GM15510 (cell line): ENCODE measurements around the gene SCN4B.

Source experiments
- POLR2A ChIP-seq: IDR thresholded peaks from 3 replicates; pipeline ENCODE4 v1.6.1; 2011; ENCODE audit warnings: borderline replicate concordance; ENCODE audit not compliant: insufficient read length; ENCODE audit errors: extremely low read depth

SCN4B gene

DNA sequence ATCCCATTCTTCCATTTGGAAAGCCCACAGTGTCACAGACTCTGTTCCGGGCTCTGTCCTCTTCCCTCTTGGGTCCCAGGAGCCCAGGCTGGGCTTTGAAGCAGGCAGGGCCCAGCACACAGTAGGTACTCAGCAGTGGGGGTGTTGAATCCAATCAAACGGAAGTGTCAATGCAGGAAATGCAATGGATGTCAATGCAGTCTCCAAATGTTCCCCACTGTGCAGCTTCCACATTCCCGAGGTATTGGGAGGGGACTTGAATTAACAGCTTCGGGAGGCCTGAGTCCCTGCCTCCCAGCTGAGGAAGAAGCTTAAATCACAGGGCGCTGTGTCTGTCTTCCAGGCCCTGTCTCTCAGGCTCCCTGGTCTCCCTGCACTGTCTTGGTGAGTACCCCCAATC is 44.1 kb downstream of the SCN4B start:
- TF ChIP-seq POLR2A: no peak

DNA sequence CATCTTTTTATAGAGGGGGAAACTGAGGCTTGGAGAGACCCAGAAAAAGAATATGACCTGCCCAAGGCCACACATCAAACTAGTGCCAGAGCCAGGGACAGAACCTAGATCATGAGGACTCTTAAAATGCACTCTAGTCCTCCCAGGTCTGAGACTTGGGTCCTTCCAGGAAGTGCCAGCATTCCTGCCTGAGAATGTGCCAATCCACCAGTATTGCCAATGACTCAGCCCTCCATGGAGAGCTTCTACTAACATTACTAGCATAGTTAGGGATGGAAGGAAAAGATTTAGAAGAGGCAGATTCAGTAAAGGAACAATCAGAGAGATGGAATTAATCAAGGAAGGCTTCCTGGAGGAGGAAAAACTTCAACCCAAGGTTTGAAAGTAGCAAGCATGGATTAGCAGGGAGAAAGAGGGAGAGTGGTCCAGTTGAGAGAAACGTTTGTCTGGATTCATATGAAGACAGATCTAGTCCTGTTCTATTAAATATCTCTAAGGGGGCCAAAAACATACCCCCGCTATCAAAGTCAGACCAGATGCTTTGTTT is 45.8 kb downstream of the SCN4B start:
- TF ChIP-seq POLR2A: no peak

DNA sequence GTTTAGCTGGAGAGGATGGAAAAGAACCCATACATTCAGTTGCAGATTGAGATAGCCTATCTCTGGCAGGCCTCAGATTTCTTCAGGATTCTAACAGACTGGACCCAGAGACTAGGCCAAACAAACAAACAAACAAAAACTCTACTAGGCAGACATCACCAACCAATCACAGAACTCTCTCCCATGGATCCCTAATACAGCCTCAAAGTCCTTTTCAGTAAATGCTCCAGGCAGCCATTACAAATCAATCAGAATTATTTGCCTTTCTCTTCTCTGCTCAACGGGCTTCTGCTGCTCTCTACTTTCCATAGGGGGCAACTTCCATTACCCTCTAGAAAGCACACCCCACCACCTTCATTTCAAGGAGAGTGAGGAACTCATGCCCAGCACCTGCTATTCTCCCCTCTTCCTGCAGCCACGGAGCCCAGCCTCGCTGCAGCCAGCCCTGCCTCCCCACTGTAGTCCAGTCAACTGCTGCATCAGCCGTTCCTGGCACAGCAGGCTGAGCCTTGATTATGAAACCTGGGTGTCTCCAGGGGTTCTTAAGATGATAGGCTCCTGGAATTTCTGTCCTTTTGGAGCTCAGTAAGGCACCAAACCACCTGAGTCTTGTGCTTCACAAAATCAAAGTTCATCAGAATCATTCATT is 46.8 kb downstream of the SCN4B start:
- TF ChIP-seq POLR2A: no peak

DNA sequence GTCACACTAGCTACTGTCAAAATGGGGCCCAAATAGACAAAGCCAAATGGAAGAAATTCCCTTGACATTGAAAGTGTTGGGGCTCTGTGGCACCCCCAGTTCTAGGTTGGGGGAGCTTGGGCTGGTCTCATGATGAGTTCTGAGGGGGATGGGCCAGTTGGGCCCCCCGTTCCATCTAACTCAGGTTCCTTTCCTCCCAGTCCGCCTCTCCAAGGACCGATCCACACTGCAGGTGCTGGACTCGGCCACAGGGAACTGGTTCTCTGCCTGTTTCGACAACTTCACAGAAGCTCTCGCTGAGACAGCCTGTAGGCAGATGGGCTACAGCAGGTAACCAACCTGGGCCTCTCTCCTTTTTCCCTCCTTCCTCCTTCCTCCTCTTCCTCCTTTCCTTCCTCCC is 48.1 kb downstream of the SCN4B start:
- no peak for TF ChIP-seq POLR2A

DNA sequence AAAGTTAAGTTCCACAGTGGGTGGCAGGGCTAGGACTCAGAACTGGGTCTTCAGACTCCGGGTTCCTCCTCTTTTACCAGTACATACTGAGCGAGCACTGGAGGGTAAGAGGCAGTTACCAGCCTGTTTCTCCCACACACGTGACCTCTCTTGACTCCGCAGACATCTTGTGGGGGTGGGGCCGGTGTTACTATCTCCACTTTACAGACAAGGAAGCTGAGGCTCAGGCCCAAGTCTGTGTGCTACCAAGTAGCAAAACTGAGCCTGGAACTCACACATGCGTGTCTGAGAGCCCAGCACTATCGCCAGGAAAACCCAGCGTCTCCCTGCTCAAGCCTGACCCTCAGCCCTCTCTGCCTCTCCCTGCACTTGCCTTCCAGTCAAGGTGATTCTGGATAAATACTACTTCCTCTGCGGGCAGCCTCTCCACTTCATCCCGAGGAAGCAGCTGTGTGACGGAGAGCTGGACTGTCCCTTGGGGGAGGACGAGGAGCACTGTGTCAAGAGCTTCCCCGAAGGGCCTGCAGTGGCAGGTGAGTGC is 49.8 kb downstream of the SCN4B start:
- TF ChIP-seq POLR2A: no peak

DNA sequence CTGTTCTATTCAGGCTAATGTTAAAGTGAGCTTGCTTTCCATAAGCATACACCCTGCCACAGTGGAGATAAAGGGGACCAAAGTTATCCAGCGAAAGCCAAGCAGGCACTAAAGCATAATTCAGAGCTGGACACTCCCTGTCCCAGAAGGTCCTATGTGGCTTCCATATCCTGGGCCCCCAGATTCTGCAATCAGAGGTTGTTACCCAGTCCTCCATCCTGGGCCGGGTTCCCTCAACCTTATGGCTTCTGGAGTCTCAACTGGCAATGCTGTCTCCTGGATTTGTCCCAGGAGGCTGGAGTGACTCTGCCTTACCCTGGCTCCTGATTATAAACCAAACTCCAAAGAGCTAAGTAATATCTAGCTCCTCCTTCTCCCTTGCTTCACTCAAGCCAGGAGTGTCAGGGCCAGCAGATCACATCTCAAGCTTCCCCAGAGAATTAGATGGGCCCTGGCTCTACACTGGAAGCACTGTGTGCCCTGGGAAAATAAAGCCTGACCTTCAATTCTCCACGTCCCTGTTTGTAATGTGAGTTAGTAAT is 51.9 kb downstream of the SCN4B start:
- no peak for TF ChIP-seq POLR2A

DNA sequence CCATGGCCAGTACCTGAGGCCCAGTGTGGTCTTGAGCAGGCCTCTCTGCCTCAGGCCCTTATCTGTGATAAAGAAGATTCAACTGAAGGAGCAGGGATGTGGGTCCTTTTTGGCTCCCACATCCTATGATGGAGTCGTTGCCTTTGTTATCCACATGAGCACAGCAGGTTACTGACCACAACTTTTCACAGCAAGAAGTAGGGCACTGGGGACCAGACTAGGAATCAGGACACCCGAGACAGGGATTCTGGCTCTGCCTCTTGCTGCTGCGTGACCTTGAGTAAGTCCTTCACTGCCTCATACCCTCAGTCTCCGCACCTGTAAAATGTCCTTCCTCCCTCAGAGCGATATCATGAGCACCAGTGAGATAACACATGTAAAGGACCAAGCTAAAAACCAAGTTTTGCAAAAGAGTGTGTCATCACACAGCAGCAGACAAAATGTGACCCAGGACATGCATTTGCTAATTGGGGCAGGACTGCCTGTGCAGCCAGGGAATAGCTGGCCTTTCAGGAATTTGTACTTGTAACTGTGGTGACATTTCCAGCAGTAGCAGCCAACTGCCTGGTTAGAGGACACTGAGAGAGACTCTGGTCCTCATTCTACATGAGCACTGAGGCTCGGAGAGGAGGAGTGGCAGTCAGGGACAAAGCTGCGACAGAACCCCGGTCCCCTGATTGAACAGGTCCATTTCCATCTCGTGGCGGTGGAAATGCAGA is 52.6 kb downstream of the SCN4B start:
- no peak for TF ChIP-seq POLR2A

DNA sequence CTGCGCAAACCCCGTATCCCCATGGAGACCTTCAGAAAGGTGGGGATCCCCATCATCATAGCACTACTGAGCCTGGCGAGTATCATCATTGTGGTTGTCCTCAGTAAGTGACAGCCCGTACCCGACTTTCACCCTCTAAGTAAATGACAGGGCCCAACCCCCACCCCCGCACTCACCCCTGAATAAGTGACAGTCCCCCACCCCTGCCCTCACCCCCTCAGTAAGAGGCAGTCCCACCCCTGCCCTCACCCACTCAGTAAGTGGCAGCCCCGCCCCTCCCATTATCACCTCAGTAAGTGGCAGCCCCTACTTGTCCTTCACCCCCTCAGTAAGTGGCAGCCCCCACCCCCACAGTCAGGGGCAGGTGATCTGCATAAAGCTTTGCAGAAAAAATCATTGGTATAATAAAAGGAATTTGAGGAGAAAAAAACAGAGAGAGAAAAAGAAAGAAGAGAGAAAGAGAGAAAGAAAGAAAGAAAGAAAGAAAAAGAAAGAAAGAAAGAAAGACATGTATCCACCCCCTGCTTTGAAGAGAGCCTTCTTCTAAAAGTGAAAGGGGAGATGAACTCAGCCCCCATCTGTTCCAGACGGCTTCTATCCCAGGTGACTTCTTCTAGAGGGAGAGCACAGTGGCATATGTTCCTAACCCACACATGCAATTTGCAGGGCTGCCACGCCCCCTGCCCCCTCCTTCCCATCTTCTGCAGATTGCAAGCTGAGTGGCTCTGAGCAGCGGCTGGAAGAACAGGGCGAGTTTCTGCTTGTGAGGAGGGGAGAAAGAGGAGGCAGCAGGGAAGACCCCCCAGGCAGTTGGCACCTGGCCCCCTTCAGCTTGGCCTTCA is 53.4 kb downstream of the SCN4B start:
- no peak for TF ChIP-seq POLR2A

DNA sequence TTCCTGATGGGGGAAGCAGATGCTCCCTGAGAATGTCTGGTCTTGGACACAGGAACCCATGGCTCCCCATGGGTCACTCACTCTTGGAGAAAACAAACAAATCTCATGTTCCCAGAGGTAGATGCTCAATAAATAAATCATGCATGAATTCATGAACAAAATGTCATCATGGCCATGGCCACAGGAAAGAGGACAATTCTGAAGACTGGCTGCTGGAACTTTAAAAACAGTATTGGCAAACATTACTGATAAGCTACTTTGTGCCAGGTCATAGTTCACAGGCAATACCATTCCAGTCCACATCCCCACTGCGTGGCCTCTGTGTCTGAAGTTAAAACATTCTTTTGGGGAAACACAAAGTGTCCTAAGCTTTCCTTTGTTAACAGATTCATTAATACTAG is 56.7 kb downstream of the SCN4B start:
- no peak for TF ChIP-seq POLR2A

DNA sequence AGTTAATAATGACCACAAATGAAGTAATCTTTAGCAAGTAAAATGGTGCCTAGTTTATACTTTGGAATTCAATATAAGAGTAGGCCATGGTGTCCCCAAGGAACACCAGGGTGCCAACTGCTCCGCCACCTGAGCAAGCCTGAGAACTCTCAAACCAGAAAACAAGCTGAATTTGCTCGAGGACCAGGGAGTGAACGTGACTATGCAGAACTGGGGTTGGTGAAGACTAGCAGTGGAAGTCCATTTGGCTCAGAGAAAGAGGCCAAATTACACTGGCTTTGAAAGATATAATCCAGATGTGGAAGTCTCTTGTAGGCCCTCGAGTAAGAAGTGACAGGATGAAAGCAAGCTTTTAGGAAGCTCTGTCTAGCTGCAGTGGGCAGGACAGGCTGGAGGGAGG is 57.1 kb downstream of the SCN4B start:
- no peak for TF ChIP-seq POLR2A

DNA sequence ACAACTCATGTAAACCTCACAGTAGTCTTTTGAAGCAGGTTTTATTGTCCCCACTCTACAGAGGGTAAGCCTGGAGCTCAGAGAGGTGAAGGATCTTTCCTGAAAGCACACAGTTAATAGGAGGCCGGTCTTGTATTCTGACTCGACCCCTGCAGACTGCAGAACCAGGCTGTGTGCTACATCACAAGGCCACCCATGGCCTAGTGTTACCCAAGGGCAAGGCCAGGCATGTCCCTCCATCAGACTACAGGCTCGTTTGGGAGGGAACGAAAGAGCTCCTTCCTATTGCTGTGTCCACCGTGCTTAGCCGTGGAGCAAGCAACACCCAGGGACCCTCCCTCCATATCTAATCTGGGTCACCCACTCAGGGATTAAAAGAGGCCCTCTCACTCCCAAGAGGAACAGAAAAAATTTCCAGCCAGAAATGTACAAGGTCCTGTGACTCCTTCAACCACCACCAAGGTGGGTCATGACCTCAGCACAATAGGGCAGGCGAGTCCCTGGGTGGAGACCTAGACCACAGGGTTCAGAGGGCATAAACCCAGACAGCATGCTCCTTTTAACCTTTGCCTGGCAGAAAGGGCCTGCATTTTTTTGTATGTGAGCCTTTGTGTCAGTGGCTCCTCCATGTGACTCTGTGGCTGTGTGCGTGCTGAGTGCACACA is 59.6 kb downstream of the SCN4B start:
- no peak for TF ChIP-seq POLR2A

DNA sequence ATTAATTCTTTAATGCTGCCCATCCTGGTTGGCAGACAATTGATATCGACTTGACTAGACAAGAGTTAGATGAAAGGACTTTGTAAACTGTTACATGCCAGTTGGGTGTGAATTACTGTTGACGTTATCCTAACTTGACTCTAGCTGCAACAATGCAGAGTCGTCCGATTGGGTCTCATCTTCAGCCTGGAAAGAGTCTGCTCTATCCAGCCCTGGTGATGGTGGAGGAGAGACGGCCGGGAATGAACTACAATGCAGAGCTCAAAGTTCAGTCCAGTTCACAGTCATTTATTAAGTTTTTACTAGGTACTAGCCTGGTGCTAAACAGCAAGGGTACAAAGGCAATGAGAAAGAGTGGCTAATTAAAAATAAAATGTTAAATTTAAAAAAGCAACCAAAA is 60.9 kb downstream of the SCN4B start:
- TF ChIP-seq POLR2A: no peak

DNA sequence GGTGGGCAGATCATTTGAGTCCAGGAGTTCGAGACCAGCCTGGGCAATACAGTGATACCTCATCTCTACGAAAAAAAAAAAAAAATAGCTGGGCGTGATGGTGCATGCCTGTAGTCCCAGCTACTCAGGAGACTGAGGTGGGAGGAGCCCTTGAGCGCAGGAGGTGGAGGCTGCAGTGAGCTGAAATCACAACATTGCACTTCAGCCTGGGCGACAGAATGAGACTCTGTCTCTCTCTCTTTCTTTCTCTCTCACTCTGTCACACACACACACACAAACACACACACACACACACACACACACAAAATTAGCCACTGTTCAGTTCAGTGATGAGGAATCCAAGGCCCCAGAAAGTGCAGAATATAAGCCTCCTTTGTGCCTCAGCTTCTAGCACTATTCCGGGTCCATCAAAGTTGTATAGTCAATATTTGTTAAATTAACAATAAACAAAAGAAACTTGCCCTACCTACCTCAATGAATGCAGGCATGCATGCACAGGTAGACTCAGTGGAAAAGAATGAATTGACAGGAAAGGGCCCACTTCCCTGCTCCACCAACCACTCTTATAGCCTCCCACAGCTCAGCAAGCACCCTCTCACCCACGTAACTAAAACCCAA is 62.0 kb downstream of the SCN4B start:
- TF ChIP-seq POLR2A: no peak

DNA sequence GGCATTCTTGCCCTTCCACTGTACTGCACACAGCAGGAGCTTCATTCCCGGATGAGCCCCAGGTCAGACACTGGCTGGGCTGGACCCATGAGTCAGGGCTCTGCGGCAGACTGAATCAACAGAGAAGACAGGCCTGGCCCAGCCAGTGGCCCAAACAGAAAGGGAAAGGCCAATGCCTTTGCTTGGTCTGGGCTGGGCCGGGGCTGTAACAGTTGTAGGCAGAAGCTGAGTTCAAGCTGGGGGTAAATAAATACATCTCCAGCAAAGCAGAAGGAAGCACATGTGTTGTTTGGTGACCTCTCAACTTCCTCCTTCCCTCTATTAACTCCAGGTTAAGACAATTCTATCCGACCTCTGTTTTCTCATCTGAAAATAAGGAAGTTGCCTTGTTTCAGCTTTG is 64.1 kb downstream of the SCN4B start:
- no peak for TF ChIP-seq POLR2A
